Measurements from ENCODE around the gene PPM1J.

DNA sequence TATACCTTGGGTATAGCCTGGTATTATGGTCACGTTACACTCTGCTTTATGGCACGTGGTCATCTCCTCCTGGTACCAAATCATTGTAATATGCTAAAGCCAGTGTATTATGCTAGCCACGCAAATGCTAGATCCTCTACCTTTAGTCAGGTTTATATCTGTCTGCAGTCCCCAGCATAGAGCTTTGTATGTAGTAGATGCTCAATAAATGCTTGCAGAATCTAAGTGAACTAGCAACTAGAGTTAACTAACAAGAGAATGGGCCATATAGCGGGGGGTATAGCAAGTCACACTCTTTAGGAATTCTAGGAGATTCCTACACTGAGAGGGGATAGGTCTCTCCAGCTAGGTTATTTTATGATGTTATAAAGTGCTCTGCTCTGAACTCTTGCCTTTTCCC lies 37.6 kb downstream of the PPM1J start:
- TF ChIP-seq SPEN (CRISPR knock-in tag; IDR thresholded peaks at IDR 0.05; ENCODE audit: low read depth): no peak
- TF ChIP-seq CHD2 (IDR thresholded peaks at IDR 0.05; ENCODE audit: low read depth, low read length): no peak
- TF ChIP-seq ZNF567 (CRISPR knock-in tag; IDR thresholded peaks at IDR 0.05; ENCODE audit: borderline replicate concordance): no peak

Measured in HepG2 (cell line).